Fibroblast of the aortic adventitia (primary cell): Measurements from ENCODE around the gene SMPD1. TPM values are rescaled to one million over a fixed set of nuclear protein-coding genes. Genes with fewer than 3 reads are reported as not detected.
A peak's percentile ranks its signal among the peaks of the same experiment; 100 is the strongest.

Experiments
- DNase-seq: peaks from one replicate; pipeline ENCODE4 v3.0.0-alpha.2; 2010; ENCODE audit warnings: low read depth
- H3K4me3 ChIP-seq: 2 replicates; pipeline ENCODE4 v1.5.1; 2011; ENCODE audit warnings: low read depth, mild to moderate bottlenecking, control low read depth, low read length, moderate library complexity
- CTCF ChIP-seq: IDR thresholded peaks from 2 replicates; pipeline ENCODE4 v1.5.1; 2011; ENCODE audit warnings: mild to moderate bottlenecking, low read length, control low read depth, inconsistent platforms; ENCODE audit not compliant: insufficient read depth
- total RNA-seq: library from RNA; depleted of rRNA; stranded (reverse); fragments of >200 nt; gene quantifications from 2 replicates; pipeline ENCODE4 v1.2.3, GENCODE V29; 2012; ENCODE audit warnings: low replicate concordance

Gene SMPD1
- total RNA-seq, 1 donor, result 63.9 TPM

DNA sequence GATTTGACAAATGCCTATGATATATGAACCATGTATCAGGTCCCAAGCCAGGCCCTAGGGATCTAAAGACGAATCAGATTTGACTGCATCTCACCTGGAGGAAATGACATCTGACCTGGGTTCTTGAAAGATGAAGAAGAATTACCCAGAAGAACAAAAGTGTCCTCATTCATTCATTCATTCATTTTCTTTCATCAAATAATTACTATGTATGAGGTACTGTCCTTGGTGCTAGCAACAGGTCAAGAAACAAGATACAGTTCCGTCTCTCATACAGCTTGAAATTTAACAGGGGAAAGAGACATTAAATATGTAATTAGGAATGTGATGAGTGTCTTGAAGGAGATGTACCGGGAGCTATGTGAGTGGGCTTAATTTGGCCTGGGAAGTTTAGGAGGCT lies 30.4 kb downstream of the SMPD1 start:
- H3K4me3 ChIP-seq, result no peak overlapping the region
- DNase-seq, result no peak
- no peak for TF ChIP-seq CTCF

DNA sequence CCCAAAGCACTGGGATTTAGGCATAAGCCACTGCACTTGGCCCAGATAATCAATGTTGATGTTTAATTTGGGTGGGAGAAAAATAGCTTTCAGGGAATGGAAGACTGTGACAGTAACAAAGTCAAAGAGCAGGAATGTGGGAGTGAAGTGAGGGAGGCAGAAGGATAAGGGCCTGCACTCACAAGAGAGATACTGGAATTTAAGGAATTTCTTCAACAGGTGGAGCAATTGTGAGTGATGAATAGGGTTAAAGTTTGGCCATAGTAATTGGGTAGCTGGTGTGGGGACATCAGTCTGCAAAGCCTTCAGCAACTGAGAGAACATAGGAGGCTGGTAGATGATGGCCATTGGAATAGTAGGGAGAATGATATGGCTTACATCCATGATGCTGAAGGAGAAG lies 37.2 kb downstream of the SMPD1 start:
- H3K4me3 ChIP-seq, result no peak overlapping the region
- no peak for TF ChIP-seq CTCF
- DNase-seq, result no peak

- H3K4me3 ChIP-seq, result no peak overlapping the region
- no peak for TF ChIP-seq CTCF
- DNase-seq, result peak; percentile 78
Observed at GRCh38 chr11:6431861-6432260, 41.6 kb downstream of the SMPD1 start.

GRCh38 chr11:6433998-6434660 lies 43.9 kb downstream of the SMPD1 start:
- no peak for TF ChIP-seq CTCF
- no peak overlapping the region for H3K4me3 ChIP-seq

GRCh38 chr11:6437423-6437822 lies 47.1 kb downstream of the SMPD1 start:
- no peak for DNase-seq
- TF ChIP-seq CTCF, result no peak
- no peak overlapping the region for H3K4me3 ChIP-seq

More at GRCh38 chr11:6433998-6434660, 43.9 kb downstream of the SMPD1 start:
- DNase-seq, result no peak

GRCh38 chr11:6437993-6438392 lies 47.7 kb downstream of the SMPD1 start:
- DNase-seq, result no peak
- no peak overlapping the region for H3K4me3 ChIP-seq
- no peak for TF ChIP-seq CTCF
